ENCODE measurements around the gene CRYBB3.

GRCh38 chr22:25236417-25236816, 36.8 kb downstream of the CRYBB3 start:
- no peak for TF ChIP-seq ZNF146 (CRISPR knock-in tag; IDR thresholded peaks at IDR 0.05; ENCODE audit: unreplicated experiment)
- no peak for TF ChIP-seq RBFOX2 (IDR thresholded peaks at IDR 0.05; ENCODE audit: low read depth, low read length)
- no peak for TF ChIP-seq POLR2A (conservative IDR thresholded peaks at IDR 0.05)

Measured in K562 (cell line).